HEK293T (cell line): ENCODE results near the gene RGS3.
"Not testable (repeated sequence)": the region's sequence is repeated elsewhere in the genome, so short reads cannot be mapped to it uniquely, and the experiment has no call there.

Experiments
- CTCF ChIA-PET: fragments of 350-600 bp; formaldehyde crosslinking; extraction: SDS; loops from one replicate; lab custom pipeline; 2021; ENCODE audit warnings: antibody characterized with exemption, inconsistent platforms; lab: Yijun Ruan, JAX
- POLR2A ChIA-PET: fragments of 350-600 bp; formaldehyde crosslinking; extraction: SDS; loops from one replicate; lab custom pipeline; 2020; ENCODE audit warnings: antibody characterized with exemption, inconsistent platforms; lab: Yijun Ruan, JAX
- DNase-seq: peaks from one replicate; pipeline ENCODE4 v3.0.0; 2012; ENCODE audit warnings: mixed read lengths; ENCODE audit errors: extremely low spot score
- ARNT ChIP-seq: fragments of 450-650 bp; IDR thresholded peaks from 2 replicates; pipeline ENCODE4 v1.6.1; 2017; ENCODE audit warnings: mild to moderate bottlenecking
- BHLHE40 ChIP-seq: fragments of 450-650 bp; IDR thresholded peaks from 2 replicates; pipeline ENCODE4 v1.6.1; 2016; ENCODE audit warnings: mild to moderate bottlenecking, moderate library complexity, borderline replicate concordance
- CTBP1 ChIP-seq: fragments of 450-650 bp; IDR thresholded peaks from 2 replicates; pipeline ENCODE4 v1.6.1; 2016; ENCODE audit warnings: borderline replicate concordance
- ELF4 ChIP-seq: fragments of 450-650 bp; IDR thresholded peaks from 2 replicates; pipeline ENCODE4 v1.6.1; 2017; ENCODE audit warnings: antibody characterized with exemption
- FOXA1 ChIP-seq: fragments of 450-650 bp; IDR thresholded peaks from 2 replicates; pipeline ENCODE4 v1.6.1; 2016; ENCODE audit warnings: mild to moderate bottlenecking
- FOXK2 ChIP-seq: fragments of 450-650 bp; IDR thresholded peaks from 2 replicates; pipeline ENCODE4 v1.6.1; 2016; ENCODE audit warnings: mild to moderate bottlenecking
- FOXM1 ChIP-seq: fragments of 450-650 bp; IDR thresholded peaks from 2 replicates; pipeline ENCODE4 v1.6.1; 2017; ENCODE audit warnings: mild to moderate bottlenecking, borderline replicate concordance
- HDGF ChIP-seq: fragments of 450-650 bp; IDR thresholded peaks from 2 replicates; pipeline ENCODE4 v1.6.1; 2017; ENCODE audit warnings: antibody characterized with exemption, borderline replicate concordance
- L3MBTL2 ChIP-seq: fragments of 450-650 bp; conservative IDR thresholded peaks from 2 replicates; pipeline ENCODE4 v1.6.1; 2016; ENCODE audit warnings: mild to moderate bottlenecking
- LEF1 ChIP-seq: fragments of 450-650 bp; IDR thresholded peaks from 2 replicates; pipeline ENCODE4 v1.6.1; 2017; ENCODE audit warnings: mild to moderate bottlenecking, borderline replicate concordance
- NFRKB ChIP-seq: fragments of 450-650 bp; IDR thresholded peaks from 2 replicates; pipeline ENCODE4 v1.6.1; 2016; ENCODE audit warnings: mild to moderate bottlenecking, moderate library complexity
- SP1 ChIP-seq: fragments of 450-650 bp; IDR thresholded peaks from 2 replicates; pipeline ENCODE4 v1.6.1; 2017
- SUZ12 ChIP-seq: fragments of 450-650 bp; IDR thresholded peaks from 2 replicates; pipeline ENCODE4 v1.6.1; 2016; ENCODE audit warnings: mild to moderate bottlenecking
- TARDBP ChIP-seq: fragments of 450-650 bp; IDR thresholded peaks from 2 replicates; pipeline ENCODE4 v1.6.1; 2016
- ZNF384 ChIP-seq: fragments of 450-650 bp; IDR thresholded peaks from 2 replicates; pipeline ENCODE4 v1.6.1; 2016
- TF ChIP-seq, protein P1 (sequence below): fragments of 450-650 bp; IDR thresholded peaks from 2 replicates; pipeline ENCODE4 v1.6.1; 2016

RGS3 gene

DNA sequence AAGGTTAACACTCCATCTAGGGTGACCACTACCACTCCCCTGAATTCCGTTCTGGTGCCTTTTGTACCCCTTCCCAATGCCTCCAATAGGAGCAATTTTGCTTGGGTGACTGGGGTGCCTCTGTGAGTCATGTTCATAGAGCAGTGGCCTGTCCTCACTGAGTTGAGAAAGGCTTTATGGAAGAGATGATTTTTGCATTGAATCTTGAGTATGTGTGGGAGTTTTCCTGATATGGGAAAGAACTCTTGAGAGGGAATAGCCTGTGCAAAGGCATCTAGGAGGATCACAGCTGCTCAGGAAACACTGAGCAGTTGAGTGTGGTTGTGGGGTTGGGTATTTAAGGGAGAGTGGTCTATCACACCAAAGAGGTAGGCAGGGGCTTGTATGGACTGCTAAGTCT lies 36.8 kb upstream of the RGS3 start:
- no peak for TF ChIP-seq ZNF384
- TF ChIP-seq FOXA1, result no peak
- TF ChIP-seq L3MBTL2, result no peak
- TF ChIP-seq HDGF, result no peak
- TF ChIP-seq CTBP1, result no peak
- no peak for TF ChIP-seq TARDBP
- no peak for TF ChIP-seq FOXM1
- TF ChIP-seq, protein P1, sequence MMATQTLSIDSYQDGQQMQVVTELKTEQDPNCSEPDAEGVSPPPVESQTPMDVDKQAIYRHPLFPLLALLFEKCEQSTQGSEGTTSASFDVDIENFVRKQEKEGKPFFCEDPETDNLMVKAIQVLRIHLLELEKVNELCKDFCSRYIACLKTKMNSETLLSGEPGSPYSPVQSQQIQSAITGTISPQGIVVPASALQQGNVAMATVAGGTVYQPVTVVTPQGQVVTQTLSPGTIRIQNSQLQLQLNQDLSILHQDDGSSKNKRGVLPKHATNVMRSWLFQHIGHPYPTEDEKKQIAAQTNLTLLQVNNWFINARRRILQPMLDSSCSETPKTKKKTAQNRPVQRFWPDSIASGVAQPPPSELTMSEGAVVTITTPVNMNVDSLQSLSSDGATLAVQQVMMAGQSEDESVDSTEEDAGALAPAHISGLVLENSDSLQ, result no peak
- no peak for TF ChIP-seq ARNT
- POLR2A ChIA-PET, result interaction anchor here (0.9 kb wide), 1 partner anchor 17 kb away, joined by 4 read pairs; the partner anchor contains the start of genes C9orf43 and POLE3
- CTCF ChIA-PET, result no interaction called here
- DNase-seq, result no peak

DNA sequence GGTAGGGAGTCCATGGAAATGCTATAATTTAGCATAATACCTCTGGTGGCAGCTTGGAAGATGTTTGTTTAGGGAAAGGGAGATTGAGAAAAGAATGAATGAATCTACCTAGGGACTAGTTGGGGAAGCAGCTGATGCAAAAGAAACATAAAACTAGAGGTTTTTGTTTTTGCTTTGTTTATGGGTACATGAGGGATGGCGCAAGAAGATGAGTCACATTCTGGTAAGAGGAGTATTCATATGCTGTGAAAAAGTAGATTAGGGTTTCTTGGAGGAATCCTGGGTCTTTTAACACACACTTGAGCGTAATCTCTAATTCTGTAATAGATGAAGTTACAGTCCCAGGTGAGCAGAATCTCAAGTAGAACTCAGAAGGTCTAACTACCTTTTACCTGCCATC lies 35.9 kb upstream of the RGS3 start:
- no peak for DNase-seq
- POLR2A ChIA-PET, result interaction anchor here (0.9 kb wide), 1 partner anchor 17 kb away, joined by 4 read pairs; the partner anchor contains the start of genes C9orf43 and POLE3
- CTCF ChIA-PET, result no interaction called here
- TF ChIP-seq TARDBP, result no peak
- no peak for TF ChIP-seq L3MBTL2
- TF ChIP-seq CTBP1, result no peak

DNA sequence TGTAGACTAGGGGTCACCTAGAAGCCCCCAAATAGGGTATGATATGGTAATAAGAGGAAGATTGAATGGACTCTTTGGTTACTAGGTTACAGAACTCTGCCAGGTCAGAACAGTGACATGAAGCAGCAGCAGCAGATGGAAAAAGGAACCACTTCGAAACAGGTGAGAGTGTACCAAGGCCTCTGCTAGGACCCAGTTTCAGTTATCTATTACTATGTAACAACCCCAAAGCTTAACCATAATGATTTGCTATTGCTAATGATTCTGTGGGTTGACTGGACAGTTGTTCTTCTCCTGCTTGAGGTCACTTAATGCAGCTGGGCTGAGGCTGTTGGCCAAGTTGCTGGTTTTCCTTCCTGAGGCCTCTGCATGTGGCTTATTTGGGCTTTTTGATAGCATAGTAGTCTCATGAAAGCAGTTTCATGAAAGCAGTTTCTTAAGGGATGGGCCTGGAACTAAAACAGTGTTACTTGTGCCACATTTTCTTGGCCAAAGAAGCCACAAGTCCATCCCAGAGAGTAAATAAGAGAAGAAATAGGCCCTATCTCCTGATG lies 35.4 kb upstream of the RGS3 start:
- POLR2A ChIA-PET, result no interaction called here
- CTCF ChIA-PET, result no interaction called here
- no peak for TF ChIP-seq ELF4
- TF ChIP-seq FOXA1, result no peak
- no peak for TF ChIP-seq HDGF
- TF ChIP-seq NFRKB, result no peak
- TF ChIP-seq, protein P1, result no peak
- TF ChIP-seq FOXM1, result no peak
- no peak for TF ChIP-seq CTBP1
- TF ChIP-seq ARNT, result no peak
- no peak for TF ChIP-seq FOXK2
- TF ChIP-seq SUZ12, result no peak
- no peak for TF ChIP-seq TARDBP
- no peak for TF ChIP-seq SP1
- TF ChIP-seq LEF1, result no peak
- DNase-seq, result no peak

DNA sequence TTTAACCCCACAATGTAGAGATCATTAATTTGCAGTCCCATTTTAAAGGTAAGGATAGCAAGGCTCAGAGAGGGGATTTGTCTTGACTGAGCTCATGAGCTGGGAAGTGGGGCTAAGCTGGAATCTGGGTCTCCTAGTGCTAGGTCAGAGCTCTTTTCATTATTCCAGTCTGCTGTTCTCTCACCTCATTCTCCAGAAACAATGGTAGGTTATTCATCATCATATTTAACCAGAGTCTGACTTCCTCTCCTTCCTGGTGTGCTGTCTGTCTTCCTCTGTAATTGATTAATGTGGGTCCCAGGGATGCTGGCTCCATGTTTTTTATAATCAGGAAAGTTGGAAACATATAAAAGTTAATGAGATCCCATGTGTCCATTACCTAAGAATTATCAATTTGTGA lies 32.3 kb upstream of the RGS3 start:
- DNase-seq, result no peak
- ChIA-PET CTCF (interaction anchor here (0.6 to 0.7 kb wide), 2 partner anchors 232 to 722 kb away, joined by 3 read pairs; no protein-coding TSS in a partner anchor), POLR2A (no interaction called here)
- TF ChIP-seq L3MBTL2, result no peak
- no peak for TF ChIP-seq ARNT
- no peak for TF ChIP-seq LEF1
- no peak for TF ChIP-seq SUZ12
- no peak for TF ChIP-seq FOXA1
- no peak for TF ChIP-seq NFRKB

DNA sequence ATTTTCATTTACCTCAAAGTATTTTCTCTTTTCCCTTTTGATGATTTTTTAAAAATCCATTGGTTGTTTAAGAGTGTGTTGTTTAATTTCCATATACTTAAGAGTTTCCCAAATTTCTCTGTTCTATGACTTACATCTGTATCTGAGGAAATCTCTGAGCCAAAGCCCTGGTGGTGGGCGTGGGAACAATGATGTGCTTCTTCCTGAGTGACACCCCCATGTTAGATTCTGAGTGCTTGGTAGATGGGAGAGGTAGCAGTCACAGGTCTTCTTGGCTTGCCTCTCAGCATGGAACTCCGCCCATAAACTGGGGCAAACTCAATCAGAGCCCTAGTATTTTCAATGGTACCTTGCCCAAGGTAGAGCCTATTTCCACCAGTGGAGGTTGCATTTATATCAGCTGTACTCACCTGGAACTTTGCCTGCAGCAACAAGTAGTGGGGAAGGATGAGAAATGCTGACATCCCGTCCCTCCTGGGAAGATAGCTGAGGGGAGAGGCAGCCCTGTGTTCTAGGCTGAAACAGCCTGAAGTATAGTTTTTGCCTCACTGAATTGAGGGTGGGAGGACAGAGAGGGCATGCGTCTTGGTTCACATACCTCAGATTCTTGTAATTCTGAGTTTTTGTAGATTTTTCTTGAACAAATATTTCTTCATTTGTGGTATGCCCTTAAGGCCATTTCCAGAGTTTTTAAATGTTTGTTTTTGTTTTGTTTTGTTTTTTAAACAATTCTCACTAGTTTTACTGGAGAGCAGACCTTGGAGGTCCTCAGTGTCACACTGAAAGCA lies 26.6 kb upstream of the RGS3 start:
- no peak for TF ChIP-seq ELF4
- no peak for TF ChIP-seq FOXM1
- no peak for TF ChIP-seq SP1
- no peak for TF ChIP-seq FOXK2
- no peak for TF ChIP-seq SUZ12
- TF ChIP-seq LEF1, result no peak
- ChIA-PET CTCF (no interaction called here), POLR2A (no interaction called here)
- DNase-seq, result no peak

DNA sequence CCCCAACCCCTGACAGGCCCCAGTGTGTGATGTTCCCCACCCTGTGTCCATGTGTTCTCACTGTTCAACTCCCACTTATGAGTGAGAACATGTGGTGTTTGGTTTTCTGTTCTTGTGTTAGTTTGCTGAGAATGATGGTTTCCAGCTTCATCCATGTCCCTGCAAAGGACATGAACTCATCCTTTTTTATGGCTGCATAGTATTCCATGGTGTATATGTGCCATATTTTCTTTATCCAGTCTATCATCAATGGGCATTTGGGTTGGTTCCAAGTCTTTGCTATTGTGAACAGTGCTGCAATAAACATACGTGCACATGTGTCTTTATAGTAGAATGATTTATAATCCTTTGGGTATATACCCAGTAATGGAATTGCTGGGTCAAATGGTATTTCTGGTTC lies 25.8 kb upstream of the RGS3 start:
- CTCF ChIA-PET, DNase-seq, POLR2A ChIA-PET: not testable (repeated sequence)

DNA sequence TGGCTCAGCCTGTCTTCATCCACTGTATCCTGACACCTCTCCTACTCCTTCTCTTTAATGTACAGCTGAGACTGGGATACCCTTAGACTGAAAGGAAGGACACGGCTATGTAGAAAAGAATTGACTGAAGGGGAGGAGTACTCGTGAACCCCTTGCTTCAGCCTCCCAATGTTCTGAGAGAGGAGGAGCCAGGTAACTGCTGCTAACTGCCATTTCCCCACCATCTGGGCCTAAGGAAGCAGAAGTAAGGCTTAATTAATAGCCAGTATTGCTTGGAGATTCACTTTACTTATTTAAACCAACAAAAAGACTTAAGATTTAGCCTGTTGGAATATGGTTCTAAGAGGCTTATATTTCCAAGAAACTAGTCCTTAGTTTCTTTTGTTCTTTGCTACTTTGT lies 18.8 kb upstream of the RGS3 start:
- DNase-seq, result no peak
- ChIA-PET POLR2A (interaction anchor here (2.1 kb wide), 1 partner anchor 34 kb away, joined by 4 read pairs; the partner anchor contains the start of genes C9orf43 and POLE3), CTCF (interaction anchor here (2.8 kb wide), 1 partner anchor 143 kb away, joined by 38 read pairs; no protein-coding TSS in a partner anchor)
- TF ChIP-seq SUZ12 (no peak), L3MBTL2 (no peak), FOXK2 (no peak), LEF1 (no peak), SP1 (no peak), BHLHE40 (no peak), HDGF (no peak), FOXM1 (no peak), ZNF384 (no peak), NFRKB (no peak)
- TF ChIP-seq, protein P1, result no peak
